ENCODE measurements around the gene GYS2.

Gene GYS2

GRCh38 chr12:21551841-21552465, 52.7 kb downstream of the GYS2 start:
- DNase-seq, result no peak

GRCh38 chr12:21547437-21547836, 57.2 kb downstream of the GYS2 start:
- DNase-seq, result no peak

GRCh38 chr12:21546716-21547115, 57.9 kb downstream of the GYS2 start:
- DNase-seq, result no peak

GRCh38 chr12:21545557-21545956, 59.1 kb downstream of the GYS2 start:
- no peak for DNase-seq

- no peak for DNase-seq
These were observed 61.5 kb downstream of the GYS2 start for GRCh38 chr12:21543151-21543550.

GRCh38 chr12:21542403-21542802, 62.2 kb downstream of the GYS2 start:
- no peak for DNase-seq

GRCh38 chr12:21541773-21542172, 62.9 kb downstream of the GYS2 start:
- no peak for DNase-seq

GRCh38 chr12:21539797-21540196, 64.8 kb downstream of the GYS2 start:
- DNase-seq, result peak; percentile 1

- no peak for DNase-seq
These were observed 66.5 kb downstream of the GYS2 start for GRCh38 chr12:21538061-21538653.

- no peak for DNase-seq
These were observed 75.2 kb downstream of the GYS2 start for GRCh38 chr12:21529456-21529855.

GRCh38 chr12:21528953-21529352, 75.7 kb downstream of the GYS2 start:
- no peak for DNase-seq

GRCh38 chr12:21527451-21528180, 77.0 kb downstream of the GYS2 start:
- DNase-seq, result peak; percentile 67

GRCh38 chr12:21526721-21527345, 77.8 kb downstream of the GYS2 start:
- DNase-seq, result no peak

GRCh38 chr12:21526053-21526452, 78.6 kb downstream of the GYS2 start, which contains the start of gene SPX:
SPX (plus strand) TSS chr12:21526296; CDS start chr12:21526473, 177 bp downstream.
- DNase-seq, result peak; percentile 1

GRCh38 chr12:21523148-21523547, 81.5 kb downstream of the GYS2 start:
- DNase-seq, result no peak

GRCh38 chr12:21521541-21521940, 83.1 kb downstream of the GYS2 start:
- DNase-seq, result no peak

GRCh38 chr12:21518451-21518850, 86.2 kb downstream of the GYS2 start:
- no peak for DNase-seq

GRCh38 chr12:21516281-21516680, 88.4 kb downstream of the GYS2 start:
- DNase-seq, result no peak

GRCh38 chr12:21509768-21510167, 94.9 kb downstream of the GYS2 start:
- no peak for DNase-seq

- no peak for DNase-seq
These were observed 96.8 kb downstream of the GYS2 start for GRCh38 chr12:21507849-21508248.

- no peak for DNase-seq
These were observed 98.8 kb downstream of the GYS2 start for GRCh38 chr12:21505888-21506287.

GRCh38 chr12:21502872-21503271, 101.8 kb downstream of the GYS2 start:
- DNase-seq, result no peak

GRCh38 chr12:21502164-21502496, 102.5 kb downstream of the GYS2 start:
- no peak for DNase-seq

Data from NCI-H510A (cell line).